HEK293 (cell line): ENCODE measurements around the gene MAK.

ENCODE experiments used
- EGR2 ChIP-seq: fragments of 450-650 bp; formaldehyde crosslinking; IDR thresholded peaks from 2 replicates; pipeline ENCODE4 v1.5.1; 2016; ENCODE audit warnings: low read depth, missing biosample characterization, missing genetic modification characterization
- GFI1B ChIP-seq: fragments of 450-650 bp; formaldehyde crosslinking; IDR thresholded peaks from 2 replicates; pipeline ENCODE4 v1.5.1; 2016; ENCODE audit warnings: missing biosample characterization, missing genetic modification characterization
- HOXD13 ChIP-seq: sonication (generic); formaldehyde crosslinking; IDR thresholded peaks from 2 replicates; pipeline ENCODE4 v1.8.0; 2022; ENCODE audit warnings: missing genetic modification reagents, borderline replicate concordance
- OSR2 ChIP-seq: fragments of 450-650 bp; formaldehyde crosslinking; IDR thresholded peaks from 2 replicates; pipeline ENCODE4 v1.5.1; 2016; ENCODE audit warnings: missing biosample characterization, missing genetic modification characterization
- REPIN1 ChIP-seq: fragments of 450-650 bp; formaldehyde crosslinking; IDR thresholded peaks from 2 replicates; pipeline ENCODE4 v1.5.1; 2017; ENCODE audit warnings: missing biosample characterization, missing genetic modification characterization, low read depth
- SP7 ChIP-seq: fragments of 450-650 bp; formaldehyde crosslinking; IDR thresholded peaks from 2 replicates; pipeline ENCODE4 v1.5.1; 2016; ENCODE audit warnings: missing biosample characterization, missing genetic modification characterization
- TCF7L2 ChIP-seq: IDR thresholded peaks from 2 replicates; pipeline ENCODE4 v1.6.1; 2011; ENCODE audit warnings: low read depth, mild to moderate bottlenecking, inconsistent platforms, low read length, moderate library complexity, borderline replicate concordance
- YY1 ChIP-seq: fragments of 450-650 bp; formaldehyde crosslinking; IDR thresholded peaks from 2 replicates; pipeline ENCODE4 v1.5.1; 2018; ENCODE audit warnings: missing biosample characterization, missing genetic modification characterization
- ZBTB26 ChIP-seq: fragments of 450-650 bp; formaldehyde crosslinking; optimal IDR thresholded peaks from 2 replicates; pipeline ENCODE3; 2016; ENCODE audit warnings: missing biosample characterization, mild to moderate bottlenecking, missing genetic modification characterization
- ZFHX2 ChIP-seq: fragments of 450-650 bp; formaldehyde crosslinking; conservative IDR thresholded peaks from 2 replicates; pipeline ENCODE4 v1.5.1; 2016; ENCODE audit warnings: missing biosample characterization, missing genetic modification characterization
- ZFP69B ChIP-seq: fragments of 450-650 bp; formaldehyde crosslinking; IDR thresholded peaks from 2 replicates; pipeline ENCODE4 v1.5.1; 2016; ENCODE audit warnings: missing biosample characterization, missing genetic modification characterization
- ZNF140 ChIP-seq: fragments of 450-650 bp; formaldehyde crosslinking; IDR thresholded peaks from 2 replicates; pipeline ENCODE4 v1.5.1; 2016; ENCODE audit warnings: missing biosample characterization, missing genetic modification characterization
- ZNF157 ChIP-seq: fragments of 450-650 bp; formaldehyde crosslinking; IDR thresholded peaks from 2 replicates; pipeline ENCODE4 v1.5.1; 2016; ENCODE audit warnings: missing biosample characterization, missing genetic modification characterization
- ZNF16 ChIP-seq: fragments of 450-650 bp; formaldehyde crosslinking; IDR thresholded peaks from 2 replicates; pipeline ENCODE4 v1.5.1; 2016; ENCODE audit warnings: low read depth, missing biosample characterization, missing genetic modification characterization
- ZNF280D ChIP-seq: fragments of 450-650 bp; formaldehyde crosslinking; IDR thresholded peaks from 2 replicates; pipeline ENCODE4 v1.5.1; 2016; ENCODE audit warnings: missing biosample characterization, missing genetic modification characterization
- ZNF302 ChIP-seq: fragments of 450-650 bp; formaldehyde crosslinking; IDR thresholded peaks from 2 replicates; pipeline ENCODE4 v1.5.1; 2016; ENCODE audit warnings: missing biosample characterization, missing genetic modification characterization, low read depth
- ZNF311 ChIP-seq: fragments of 450-650 bp; formaldehyde crosslinking; IDR thresholded peaks from 2 replicates; pipeline ENCODE4 v1.5.1; 2017; ENCODE audit warnings: missing biosample characterization, missing genetic modification characterization, borderline replicate concordance
- ZNF354C ChIP-seq: fragments of 450-650 bp; formaldehyde crosslinking; IDR thresholded peaks from 2 replicates; pipeline ENCODE4 v1.5.1; 2016; ENCODE audit warnings: missing biosample characterization, missing genetic modification characterization, low read depth, borderline replicate concordance
- ZNF433 ChIP-seq: fragments of 450-650 bp; formaldehyde crosslinking; IDR thresholded peaks from 2 replicates; pipeline ENCODE4 v1.5.1; 2016; ENCODE audit warnings: missing biosample characterization, missing genetic modification characterization, low read depth
- ZNF501 ChIP-seq: fragments of 450-650 bp; formaldehyde crosslinking; IDR thresholded peaks from 2 replicates; pipeline ENCODE4 v1.5.1; 2016; ENCODE audit warnings: missing biosample characterization, missing genetic modification characterization
- ZNF513 ChIP-seq: fragments of 450-650 bp; IDR thresholded peaks from 2 replicates; pipeline ENCODE4 v1.5.1; 2018; ENCODE audit warnings: missing biosample characterization, missing genetic modification characterization
- ZNF518A ChIP-seq: fragments of 450-650 bp; formaldehyde crosslinking; conservative IDR thresholded peaks from 2 replicates; pipeline ENCODE4 v1.5.1; 2016; ENCODE audit warnings: low read depth, missing biosample characterization, missing genetic modification characterization
- ZNF549 ChIP-seq: fragments of 450-650 bp; IDR thresholded peaks from 2 replicates; pipeline ENCODE4 v1.5.1; 2018; ENCODE audit warnings: missing biosample characterization, missing genetic modification characterization, mild to moderate bottlenecking, inconsistent platforms, moderate library complexity
- ZNF571 ChIP-seq: fragments of 450-650 bp; formaldehyde crosslinking; IDR thresholded peaks from 2 replicates; pipeline ENCODE4 v1.5.0; 2017; ENCODE audit warnings: missing biosample characterization, missing genetic modification characterization
- ZNF660 ChIP-seq: fragments of 450-650 bp; IDR thresholded peaks from 2 replicates; pipeline ENCODE4 v1.5.1; 2018; ENCODE audit warnings: missing biosample characterization, mild to moderate bottlenecking, missing genetic modification characterization
- ZNF677 ChIP-seq: fragments of 450-650 bp; IDR thresholded peaks from 2 replicates; pipeline ENCODE4 v1.5.0; 2018; ENCODE audit warnings: missing biosample characterization, mild to moderate bottlenecking, missing genetic modification characterization, moderate library complexity
- ZNF704 ChIP-seq: fragments of 450-650 bp; formaldehyde crosslinking; IDR thresholded peaks from 2 replicates; pipeline ENCODE4 v1.5.1; 2016; ENCODE audit warnings: missing biosample characterization, missing genetic modification characterization
- ZNF791 ChIP-seq: fragments of 450-650 bp; formaldehyde crosslinking; IDR thresholded peaks from 2 replicates; pipeline ENCODE4 v1.5.1; 2016; ENCODE audit warnings: missing biosample characterization, missing genetic modification characterization
- ZNF843 ChIP-seq: fragments of 450-650 bp; formaldehyde crosslinking; IDR thresholded peaks from 2 replicates; pipeline ENCODE4 v1.5.1; 2016; ENCODE audit warnings: missing biosample characterization, missing genetic modification characterization

Gene MAK

GRCh38 chr6:10722820-10723566 is 115.3 kb downstream of the MAK start, which contains the start of gene TMEM14C (continued):
- no peak for TF ChIP-seq ZNF157 (tag by site-specific recombination)
- no peak for TF ChIP-seq ZNF280D (tag by site-specific recombination)
- TF ChIP-seq ZBTB26 (tag by site-specific recombination): peak; percentile 97
- TF ChIP-seq ZNF704 (tag by site-specific recombination): no peak
- TF ChIP-seq ZNF791 (tag by site-specific recombination): no peak
- no peak for TF ChIP-seq ZNF302 (tag by site-specific recombination)
- TF ChIP-seq ZNF549: no peak
- TF ChIP-seq ZNF354C: no peak
- no peak for TF ChIP-seq ZFHX2
- no peak for TF ChIP-seq ZNF518A
- TF ChIP-seq TCF7L2: no peak
- TF ChIP-seq GFI1B: no peak
- TF ChIP-seq ZNF843 (tag by site-specific recombination): 0 out of 2 replicates have a peak, but pooled peaks have one; percentile 32
- no peak for TF ChIP-seq EGR2
- TF ChIP-seq ZNF311 (tag by site-specific recombination): no peak
- TF ChIP-seq ZNF16 (tag by site-specific recombination): no peak
- TF ChIP-seq ZFP69B (tag by site-specific recombination): no peak
- 0 out of 2 replicates have a peak, but pooled peaks have one; percentile 6 for TF ChIP-seq YY1
- no peak for TF ChIP-seq REPIN1 (tag by site-specific recombination)
- no peak for TF ChIP-seq ZNF513 (tag by site-specific recombination)
- TF ChIP-seq ZNF677 (tag by site-specific recombination): no peak
- peak; percentile 73 for TF ChIP-seq ZNF660
- TF ChIP-seq HOXD13 (CRISPR knock-in tag): no peak
- TF ChIP-seq ZNF140 (tag by site-specific recombination): no peak
- TF ChIP-seq OSR2 (tag by site-specific recombination): no peak; the same call in 1 of the 2 replicates
- no peak for TF ChIP-seq ZNF433 (tag by site-specific recombination)
- peak; percentile 43; the same call in 1 of the 2 replicates for TF ChIP-seq SP7 (tag by site-specific recombination)
- TF ChIP-seq ZNF501 (tag by site-specific recombination): peak; percentile 73
- TF ChIP-seq ZNF571 (tag by site-specific recombination): no peak
